ENCODE measurements around the gene SERTM1. TPM values are rescaled to one million over a fixed set of nuclear protein-coding genes. Genes with fewer than 3 reads are reported as not detected.

The SERTM1 gene
- total and polyA plus RNA-seq, 2 of the 8 experiments (the other 6 are each of a cell fraction or from before 2014, with no cell fraction given): 0.48 to 1.6 TPM

- H3K27ac ChIP-seq (ENCODE audit: low read depth, low read length): no peak overlapping the region
- CTCF ChIA-PET (ENCODE audit: partially characterized antibody): no interaction called here
- DNase-seq (ENCODE audit: low read depth in 1 of 2, low spot score in 2 of 2) (no peak), FAIRE-seq (no peak)
- no peak overlapping the region for H3K4me2 ChIP-seq (ENCODE audit: insufficient read depth in 1 of 2, low read depth in 2 of 2, low read length in 2 of 2)
- H3K9me3 ChIP-seq (ENCODE audit: insufficient read depth in 2 of 2, low read depth in 1 of 2, low read length in 1 of 2): no peaks in the 10 kb centered on the region
- no peak overlapping the region for H4K8ac ChIP-seq (ENCODE audit: extremely low read depth, insufficient read depth, low read length)
- no peaks in the 10 kb centered on the region for H3K79me1 ChIP-seq (ENCODE audit: low read depth, low read length)
- H4K20me1 ChIP-seq (replicated peaks in 1 of 2; ENCODE audit: control insufficient read depth in 1 of 2, insufficient read depth in 2 of 2, low read length in 2 of 2): no peaks in the 10 kb centered on the region
- H4K91ac ChIP-seq (replicated peaks; ENCODE audit: insufficient read length, low read length): no peak overlapping the region
- H3K14ac ChIP-seq (ENCODE audit: insufficient read length): no peak overlapping the region
- no peak overlapping the region for H3K23ac ChIP-seq (ENCODE audit: insufficient read length)
- no peaks in the 10 kb centered on the region for H3K36me3 ChIP-seq (ENCODE audit: control insufficient read depth in 2 of 4, insufficient read depth in 4 of 4, low read length in 3 of 4)
- no peak overlapping the region for H3K4ac ChIP-seq (replicated peaks; ENCODE audit: insufficient read length, low read depth, low read length)
- H3K79me2 ChIP-seq (ENCODE audit: control insufficient read depth in 1 of 2, insufficient read depth in 2 of 2, low read length in 2 of 2): no peaks in the 10 kb centered on the region
- no peak overlapping the region for H3K4me3 ChIP-seq (ENCODE audit: extremely low read depth in 1 of 4, insufficient read depth in 2 of 4, low read depth in 3 of 4, low read length in 4 of 4)
- no peak overlapping the region for H4K5ac ChIP-seq (ENCODE audit: insufficient read length, low read depth, low read length)
- H3K9ac ChIP-seq (replicated peaks in 1 of 4; ENCODE audit: extremely low read depth in 1 of 4, low read depth in 3 of 4, low read length in 3 of 4): no peak overlapping the region
- WGBS, 2 experiments (ENCODE audit: extremely low coverage in 1 of 2, insufficient coverage in 1 of 2, insufficient read length in 1 of 2, insufficient replicate concordance in 2 of 2, low coverage in 1 of 2, low lambda C conversion rate in 2 of 2, missing lambda C conversion rate in 1 of 2): 95% methylated on average over 4 of the region's 4 CpGs; no CpG with 5 or more reads in 1 of the 2 experiments
- peaks cover 0 to 1% (median 0%) of the 10 kb centered on the region in 4 experiments; a peak in 1 of 7 replicates for H3K27me3 ChIP-seq (replicated peaks in 1 of 4; ENCODE audit: control insufficient read depth in 3 of 4, extremely low read depth in 1 of 4, insufficient read depth in 3 of 4, low read length in 3 of 4)
- H2AFZ ChIP-seq (ENCODE audit: low read length): 0 out of 2 replicates have a peak overlapping the region, but pooled peaks have one; percentile 8
- H2BK5ac ChIP-seq (ENCODE audit: low read depth, low read length): no peak overlapping the region
- no peak overlapping the region for H2BK15ac ChIP-seq (ENCODE audit: low read length)
- no peak overlapping the region for H2AK5ac ChIP-seq (ENCODE audit: low read depth, low read length)
- no peaks in the 10 kb centered on the region for H3K23me2 ChIP-seq (ENCODE audit: low read depth, low read length)
- POLR2A ChIA-PET (ENCODE audit: partially characterized antibody): no interaction called here
- H2BK12ac ChIP-seq (ENCODE audit: low read depth, low read length): no peak overlapping the region
- H2BK120ac ChIP-seq (replicated peaks; ENCODE audit: low read depth, low read length): no peak overlapping the region
- H2BK20ac ChIP-seq (ENCODE audit: low read length): no peak overlapping the region
- no peak overlapping the region for H3K18ac ChIP-seq (ENCODE audit: extremely low read depth, low read length)
- no peak overlapping the region for H3K56ac ChIP-seq (replicated peaks; ENCODE audit: insufficient read length, low read depth, low read length)
- no peaks in the 10 kb centered on the region for H3K4me1 ChIP-seq (replicated peaks in 1 of 4; ENCODE audit: control insufficient read depth in 3 of 4, insufficient read depth in 4 of 4, low read length in 3 of 4)
- TF ChIP-seq SAP30 (IDR thresholded peaks at IDR 0.05; ENCODE audit: insufficient read depth, insufficient replicate concordance, low read length): no peak
- TF ChIP-seq ASH2L (IDR thresholded peaks at IDR 0.05; ENCODE audit: low read length): no peak
- no peak for TF ChIP-seq HDAC6 (IDR thresholded peaks at IDR 0.05; ENCODE audit: low read depth, low read length)
- no peak for TF ChIP-seq BACH1 (IDR thresholded peaks at IDR 0.05; ENCODE audit: low read length)
- no peak for TF ChIP-seq SP4 (IDR thresholded peaks at IDR 0.05; ENCODE audit: low read length)
- TF ChIP-seq CREB1 (IDR thresholded peaks at IDR 0.05): no peak
- TF ChIP-seq SP2 (IDR thresholded peaks at IDR 0.05; ENCODE audit: low read length): no peak
- TF ChIP-seq POU5F1 (IDR thresholded peaks at IDR 0.05; ENCODE audit: low read depth, low read length): no peak
- TF ChIP-seq ATF3 (IDR thresholded peaks at IDR 0.05; ENCODE audit: insufficient read depth, low read depth, low read length): no peak
- no peak for TF ChIP-seq TCF12 (IDR thresholded peaks at IDR 0.05; ENCODE audit: low read depth, low read length)
- no peak for TF ChIP-seq RNF2 (IDR thresholded peaks at IDR 0.05; ENCODE audit: borderline replicate concordance, low read depth, low read length, missing control alignments, poor library complexity, severe bottlenecking)
- TF ChIP-seq, protein P1, sequence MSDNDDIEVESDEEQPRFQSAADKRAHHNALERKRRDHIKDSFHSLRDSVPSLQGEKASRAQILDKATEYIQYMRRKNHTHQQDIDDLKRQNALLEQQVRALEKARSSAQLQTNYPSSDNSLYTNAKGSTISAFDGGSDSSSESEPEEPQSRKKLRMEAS (IDR thresholded peaks at IDR 0.05): no peak
Measured at GRCh38 chr13:36718686-36719085, 44.9 kb downstream of the SERTM1 start.
